ENCODE measurements around the gene DISC1.

DNA sequence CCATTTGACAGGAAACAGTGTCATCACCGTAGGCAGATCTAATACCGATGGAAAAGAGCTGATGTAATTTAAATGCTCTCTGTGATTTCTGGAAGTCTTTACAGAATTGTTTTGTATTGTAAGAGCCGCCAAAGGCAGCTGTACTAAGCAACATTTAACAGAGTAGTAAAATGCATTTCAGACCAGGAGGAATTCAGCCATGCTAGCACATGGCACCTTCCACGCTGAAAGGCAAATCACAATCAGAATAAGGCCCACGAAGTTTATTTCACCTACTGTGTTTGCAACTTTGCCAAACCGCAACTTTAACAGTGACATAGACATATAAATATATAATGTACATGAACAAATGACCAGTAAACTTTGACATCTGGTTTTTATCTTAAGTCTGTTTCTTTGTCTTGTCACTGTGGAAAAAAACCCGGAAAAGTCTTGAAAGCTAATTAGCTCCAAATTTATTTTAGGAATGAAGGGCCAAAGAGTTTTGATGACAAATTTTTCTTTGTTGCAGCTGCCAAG is 26.1 kb upstream of the DISC1 start:
- no peak for TF ChIP-seq RAD21 (conservative IDR thresholded peaks at IDR 0.05)
- TF ChIP-seq, protein P1, sequence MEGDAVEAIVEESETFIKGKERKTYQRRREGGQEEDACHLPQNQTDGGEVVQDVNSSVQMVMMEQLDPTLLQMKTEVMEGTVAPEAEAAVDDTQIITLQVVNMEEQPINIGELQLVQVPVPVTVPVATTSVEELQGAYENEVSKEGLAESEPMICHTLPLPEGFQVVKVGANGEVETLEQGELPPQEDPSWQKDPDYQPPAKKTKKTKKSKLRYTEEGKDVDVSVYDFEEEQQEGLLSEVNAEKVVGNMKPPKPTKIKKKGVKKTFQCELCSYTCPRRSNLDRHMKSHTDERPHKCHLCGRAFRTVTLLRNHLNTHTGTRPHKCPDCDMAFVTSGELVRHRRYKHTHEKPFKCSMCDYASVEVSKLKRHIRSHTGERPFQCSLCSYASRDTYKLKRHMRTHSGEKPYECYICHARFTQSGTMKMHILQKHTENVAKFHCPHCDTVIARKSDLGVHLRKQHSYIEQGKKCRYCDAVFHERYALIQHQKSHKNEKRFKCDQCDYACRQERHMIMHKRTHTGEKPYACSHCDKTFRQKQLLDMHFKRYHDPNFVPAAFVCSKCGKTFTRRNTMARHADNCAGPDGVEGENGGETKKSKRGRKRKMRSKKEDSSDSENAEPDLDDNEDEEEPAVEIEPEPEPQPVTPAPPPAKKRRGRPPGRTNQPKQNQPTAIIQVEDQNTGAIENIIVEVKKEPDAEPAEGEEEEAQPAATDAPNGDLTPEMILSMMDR (IDR thresholded peaks at IDR 0.05; ENCODE audit: poor library complexity, severe bottlenecking) = no peak
- no peak for TF ChIP-seq EZH2 (IDR thresholded peaks at IDR 0.05; ENCODE audit: borderline replicate concordance, insufficient read depth, low read length, poor library complexity, severe bottlenecking)
- TF ChIP-seq SMC3 (conservative IDR thresholded peaks at IDR 0.05; ENCODE audit: poor library complexity) = no peak
- TF ChIP-seq REST (IDR thresholded peaks at IDR 0.05; ENCODE audit: borderline replicate concordance) = no peak
- TF ChIP-seq POLR2AphosphoS5 (IDR thresholded peaks at IDR 0.05) = no peak
- TF ChIP-seq EP300 (conservative IDR thresholded peaks at IDR 0.05; ENCODE audit: poor library complexity, severe bottlenecking) = no peak
- TF ChIP-seq TAF1 (IDR thresholded peaks at IDR 0.05; ENCODE audit: low read depth) = no peak
- no peak for TF ChIP-seq MXI1 (conservative IDR thresholded peaks at IDR 0.05; ENCODE audit: poor library complexity, severe bottlenecking)

Data from neural cell (in vitro differentiated cells).